Activated CD4-positive, CD25-positive, alpha-beta regulatory T cell treated with anti-CD3 and anti-CD28 coated beads, Interleukin-2, amount 50 U/mL, for 72 hours (primary cell): ENCODE measurements around the gene CRYBG1.

ENCODE experiments used
- DNase-seq: peaks from one replicate; pipeline ENCODE4 v3.0.0; 2021

The CRYBG1 gene

DNA sequence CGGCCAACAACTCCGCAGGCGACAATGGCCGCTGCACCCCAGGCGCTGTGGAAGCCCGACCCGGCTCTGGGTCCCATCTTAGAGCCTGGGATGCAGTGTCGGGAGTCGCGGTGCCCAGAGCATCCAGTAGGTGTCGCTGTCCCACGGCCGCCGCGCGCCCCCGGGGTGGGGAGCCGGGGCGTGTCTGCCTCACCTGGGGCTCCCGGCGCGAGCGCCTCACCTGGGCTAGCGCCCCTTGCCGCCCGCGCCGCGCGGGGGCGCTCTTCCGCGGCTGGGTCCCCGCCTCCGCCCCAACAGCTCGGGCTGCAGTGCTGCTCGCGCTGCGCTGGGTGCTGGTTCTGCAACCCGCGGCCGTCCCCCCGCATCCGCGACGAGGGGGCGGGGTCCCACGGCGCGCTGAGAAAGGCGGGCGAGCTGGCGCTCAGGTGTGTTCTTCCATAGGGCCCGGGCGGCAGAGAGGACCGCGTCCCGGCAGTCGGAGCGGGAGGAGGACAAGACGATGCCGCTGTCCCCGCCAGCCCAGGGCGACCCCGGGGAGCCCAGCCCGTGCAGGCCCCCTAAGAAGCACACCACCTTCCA, at the start of gene CRYBG1:
TSS of gene CRYBG1 (plus strand) at position 308 of the 579 bp plus-strand sequence. CDS start at position 500, 192 bp downstream.
- DNase-seq: peak; percentile 78

- no peak for DNase-seq
Measured at GRCh38 chr6:106315765-106316374, 44.6 kb upstream of the CRYBG1 start.

DNA sequence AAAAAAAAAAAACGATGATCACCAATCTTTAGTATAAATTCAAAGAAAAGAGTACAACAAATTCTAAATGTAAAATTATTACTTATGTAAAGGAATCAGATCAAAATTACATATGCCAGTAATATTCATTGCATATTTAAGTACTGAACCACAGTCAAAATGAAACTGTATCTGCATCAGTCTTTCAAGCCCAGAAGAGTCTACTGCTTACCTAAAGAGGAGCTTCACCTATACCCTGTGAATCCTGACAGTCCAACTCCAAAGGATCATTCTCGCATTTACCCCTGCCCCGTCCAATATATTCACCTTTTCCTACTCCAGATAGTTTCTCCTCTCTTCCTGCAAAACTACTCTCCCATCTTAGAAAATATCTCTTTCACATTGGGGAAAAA, 44.1 kb upstream of the CRYBG1 start:
- DNase-seq: no peak

DNA sequence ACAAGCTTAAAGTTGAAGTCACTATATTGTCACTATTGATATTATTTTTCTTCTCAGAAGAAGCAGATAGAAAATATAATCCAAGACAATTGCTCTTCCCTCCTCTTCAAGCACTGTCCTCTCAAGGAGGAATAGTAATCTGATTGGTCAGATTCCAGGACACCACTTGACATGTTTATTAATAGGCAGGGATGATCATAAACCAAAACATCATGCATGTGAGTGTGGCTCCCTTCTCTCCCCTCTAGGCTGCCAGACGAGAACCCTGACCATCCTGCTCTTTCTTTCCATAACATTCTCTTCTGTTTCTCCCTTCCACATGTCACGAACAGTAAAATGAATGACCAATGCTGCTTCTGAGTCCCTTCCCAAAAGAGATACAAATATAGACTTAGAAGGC, 42.5 kb upstream of the CRYBG1 start:
- no peak for DNase-seq

- no peak for DNase-seq
Measured at GRCh38 chr6:106318851-106319250, 41.7 kb upstream of the CRYBG1 start.

- DNase-seq: no peak
Measured at GRCh38 chr6:106321940-106322339, 38.6 kb upstream of the CRYBG1 start.

- no peak for DNase-seq
Measured at GRCh38 chr6:106324726-106325335, 35.7 kb upstream of the CRYBG1 start.

DNA sequence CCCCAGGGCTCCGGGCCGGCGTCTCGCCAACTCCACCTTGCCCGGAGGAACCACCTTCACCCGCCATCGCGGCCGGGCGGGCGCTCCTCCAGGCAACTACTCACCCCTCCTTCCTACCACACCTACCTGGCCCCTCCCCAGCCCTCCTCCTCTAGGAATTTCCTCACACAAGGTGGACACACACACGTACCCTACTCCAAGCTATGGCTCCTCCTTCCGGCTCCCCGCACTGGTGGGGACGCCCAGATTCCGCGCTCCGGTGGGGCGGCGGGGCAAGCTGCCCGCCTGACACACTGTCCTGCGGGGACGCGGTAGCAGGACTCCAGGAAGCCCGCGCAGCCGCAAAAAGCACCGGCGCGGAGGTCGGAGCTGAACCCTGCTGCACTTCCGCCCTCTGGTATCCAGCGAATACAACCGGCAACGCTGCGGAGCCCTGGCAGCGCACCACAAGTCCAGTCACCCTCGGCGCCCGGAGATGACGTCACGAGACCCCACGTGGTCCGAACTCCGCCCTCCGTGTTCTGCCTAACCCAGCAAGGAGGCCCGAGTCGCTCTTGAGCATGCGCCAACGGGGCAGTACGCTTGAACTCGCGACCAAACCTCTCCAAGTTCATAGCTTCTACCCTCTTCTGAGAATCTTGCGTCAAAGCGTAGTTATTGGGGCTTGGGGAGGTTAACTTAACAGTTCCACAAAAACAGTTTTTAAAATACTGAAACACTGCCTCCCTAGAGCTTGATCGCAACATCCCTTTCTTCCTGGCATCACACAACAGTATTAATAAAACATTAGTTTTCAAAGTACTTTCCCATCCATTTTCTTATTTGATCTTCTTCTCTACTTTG, 35.0 kb upstream of the CRYBG1 start, which contains the start of gene ATG5:
TSS of gene ATG5 (minus strand) at position 425 of the 843 bp plus-strand sequence. CDS start 9,552 bp downstream, outside the sequence.
- peak; percentile 100 for DNase-seq

DNA sequence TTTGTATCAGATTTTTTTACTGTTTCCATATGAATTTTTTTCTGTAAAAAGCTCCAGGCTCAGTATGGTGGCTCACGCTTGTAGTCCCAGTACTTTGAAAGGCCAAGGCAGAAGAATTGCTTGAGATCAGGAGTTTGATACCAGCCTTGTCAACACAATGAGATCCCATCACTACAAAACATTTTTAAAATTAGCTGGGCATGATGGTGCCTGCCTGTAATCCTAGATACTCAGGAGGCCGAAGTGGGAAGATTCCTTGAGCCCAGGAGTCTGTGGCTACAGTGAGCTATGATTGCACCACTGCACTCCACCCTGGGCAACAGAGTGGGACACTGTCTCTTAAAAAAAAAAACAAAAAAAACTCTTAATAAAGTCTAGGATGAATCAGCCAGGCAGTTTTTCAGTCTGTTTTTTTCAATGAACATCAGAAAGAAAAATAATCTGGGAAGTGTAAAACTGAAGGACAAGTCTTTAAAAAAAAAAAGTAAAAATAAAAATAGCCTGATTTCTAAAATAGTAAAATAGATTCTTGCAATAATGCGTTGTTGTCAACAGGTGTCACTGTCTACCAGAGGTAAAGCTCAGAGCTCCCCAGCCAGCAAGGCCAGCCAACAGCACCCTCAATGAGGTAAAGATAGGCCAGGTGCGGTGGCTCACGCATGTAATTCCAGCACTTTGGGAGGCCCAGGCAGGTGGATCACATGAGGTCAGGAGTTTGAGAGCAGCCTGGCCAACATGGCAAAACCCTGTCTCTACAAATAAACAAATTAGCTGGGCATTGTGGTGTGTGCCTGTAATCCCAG, 25.7 kb upstream of the CRYBG1 start:
- DNase-seq: peak; percentile 37

- no peak for DNase-seq
Measured at GRCh38 chr6:106339334-106340029, 21.0 kb upstream of the CRYBG1 start.

- no peak for DNase-seq
Measured at GRCh38 chr6:106347219-106347618, 13.3 kb upstream of the CRYBG1 start.

GRCh38 chr6:106356378-106356777, 4.1 kb upstream of the CRYBG1 start:
- no peak for DNase-seq

- DNase-seq: peak; percentile 34
Measured at GRCh38 chr6:106359959-106360409, 533 bp upstream of the CRYBG1 start.

GRCh38 chr6:106360989-106361430, 493 bp downstream of the CRYBG1 start:
- peak; percentile 42 for DNase-seq

DNA sequence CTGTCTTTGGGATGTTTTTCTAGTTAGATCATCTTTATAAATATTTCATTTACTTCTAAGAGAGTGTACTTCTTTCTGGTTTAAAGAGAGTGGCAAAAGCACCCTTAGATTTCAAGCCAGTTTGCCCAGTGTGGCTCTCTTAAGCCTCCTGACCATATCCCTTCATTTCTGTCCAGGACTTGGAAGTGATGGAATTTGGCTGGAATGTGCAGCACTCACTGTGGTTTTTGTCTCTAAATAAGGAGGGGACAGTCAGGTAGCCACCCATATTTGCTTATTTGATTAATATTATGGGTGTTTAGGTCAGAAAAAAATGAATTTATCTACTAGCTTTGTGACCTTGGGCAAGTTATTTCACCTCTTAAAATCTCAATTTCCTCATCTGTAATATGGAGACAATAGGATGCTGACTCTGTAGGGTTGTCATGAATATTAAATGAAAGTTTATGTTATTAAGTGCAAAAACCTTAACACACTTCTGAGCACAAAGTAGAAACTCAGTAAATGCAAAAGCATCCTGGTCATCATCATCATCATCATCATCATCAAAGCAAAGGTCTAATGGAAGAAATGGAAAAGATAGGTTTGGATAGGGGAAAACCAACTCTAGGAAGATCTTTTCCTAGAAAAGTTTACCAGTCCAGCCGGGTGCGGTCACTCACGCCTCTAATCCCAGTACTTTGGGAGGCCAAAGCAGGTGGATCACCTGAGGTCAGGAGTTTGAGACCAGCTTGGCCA, 3.1 kb downstream of the CRYBG1 start:
- DNase-seq: no peak

DNA sequence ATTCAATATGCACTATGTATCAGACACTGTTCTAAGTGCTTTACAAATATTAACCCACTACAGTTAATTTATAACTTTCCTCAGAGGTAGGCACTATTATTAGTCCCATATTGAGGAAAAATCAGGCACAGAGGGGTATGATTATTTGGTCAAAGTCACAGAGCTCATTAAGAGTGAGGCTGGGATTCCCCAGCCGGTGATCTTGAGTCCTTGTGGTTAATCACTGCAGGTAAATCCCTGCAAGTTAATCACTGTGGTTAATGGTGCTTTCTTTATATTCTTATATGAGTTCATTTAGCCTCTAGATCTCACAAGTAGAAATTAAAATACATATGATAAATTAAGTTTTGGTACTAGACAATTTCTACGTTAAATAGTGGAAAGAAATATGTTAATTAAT, 9.2 kb downstream of the CRYBG1 start:
- DNase-seq: no peak

- DNase-seq: no peak
Measured at GRCh38 chr6:106370639-106371038, 10.1 kb downstream of the CRYBG1 start.

- DNase-seq: no peak
Measured at GRCh38 chr6:106372838-106373501, 12.5 kb downstream of the CRYBG1 start.

- no peak for DNase-seq
Measured at GRCh38 chr6:106373502-106374239, 13.2 kb downstream of the CRYBG1 start.
